ENCODE results near the gene FBXW12. TPM values are rescaled to one million over a fixed set of nuclear protein-coding genes. Genes with fewer than 3 reads are reported as not detected.
"Not testable (repeated sequence)": the region's sequence is repeated elsewhere in the genome, so short reads cannot be mapped to it uniquely, and the experiment has no call there.

FBXW12 gene
- polyA plus RNA-seq (2013, experiment 1 of 4): 0.87 TPM
- polyA plus RNA-seq (2013, experiment 2 of 4): 1.6 TPM
- polyA plus RNA-seq (2013, experiment 3 of 4): 1.0 TPM
- polyA plus RNA-seq (2013, experiment 4 of 4): 1.1 TPM

GRCh38 chr3:48371651-48372376 is at the start of gene FBXW12:
Gene FBXW12 (plus strand): TSS chr3:48372219. CDS start chr3:48372768, 549 bp downstream.
- no peak within 1 kb of the TSS for H3K27ac ChIP-seq (ENCODE audit: insufficient read depth, low read depth, low read length, poor library complexity, severe bottlenecking)
- H3K27me3 ChIP-seq (ENCODE audit: control insufficient read depth, insufficient read depth, low read length, poor library complexity, severe bottlenecking): no peaks in the 10 kb centered on the region
- no peaks in the 10 kb centered on the region for H3K36me3 ChIP-seq (ENCODE audit: control insufficient read depth, insufficient read depth, low read length)
- H3K4me3 ChIP-seq (ENCODE audit: insufficient read depth, low read depth, low read length): no peak within 1 kb of the TSS
- no peaks in the 10 kb centered on the region for H3K9me3 ChIP-seq (ENCODE audit: control insufficient read depth, low read length)
- peaks cover 5% of the 10 kb centered on the region for H3K4me1 ChIP-seq (ENCODE audit: control insufficient read depth, insufficient read depth, low read length)
- 91 to 94% methylated on average over 11 of the region's 11 CpGs for WGBS, 2 experiments

GRCh38 chr3:48331706-48332435 is 40.1 kb upstream of the FBXW12 start:
- WGBS, 2 experiments: 92 to 95% methylated on average over 10 of the region's 10 CpGs

GRCh38 chr3:48333346-48334245 is 38.4 kb upstream of the FBXW12 start, which contains the start of gene SPINK8:
Gene SPINK8 (minus strand): TSS chr3:48333661. CDS start chr3:48328341, 5,320 bp downstream.
- H3K27ac ChIP-seq (ENCODE audit: insufficient read depth, low read depth, low read length, poor library complexity, severe bottlenecking); H3K27me3 ChIP-seq (ENCODE audit: control insufficient read depth, insufficient read depth, low read length, poor library complexity, severe bottlenecking); H3K36me3 ChIP-seq (ENCODE audit: control insufficient read depth, insufficient read depth, low read length); H3K4me3 ChIP-seq (ENCODE audit: insufficient read depth, low read depth, low read length); H3K9me3 ChIP-seq (ENCODE audit: control insufficient read depth, low read length); H3K4me1 ChIP-seq (ENCODE audit: control insufficient read depth, insufficient read depth, low read length): not testable (repeated sequence)
- 84 to 86% methylated on average over 15 of the region's 15 CpGs for WGBS, 2 experiments

More at GRCh38 chr3:48331706-48332435, 40.1 kb upstream of the FBXW12 start:
- H3K4me3 ChIP-seq (ENCODE audit: insufficient read depth, low read depth, low read length); H3K4me1 ChIP-seq (ENCODE audit: control insufficient read depth, insufficient read depth, low read length); H3K9me3 ChIP-seq (ENCODE audit: control insufficient read depth, low read length); H3K27me3 ChIP-seq (ENCODE audit: control insufficient read depth, insufficient read depth, low read length, poor library complexity, severe bottlenecking); H3K27ac ChIP-seq (ENCODE audit: insufficient read depth, low read depth, low read length, poor library complexity, severe bottlenecking); H3K36me3 ChIP-seq (ENCODE audit: control insufficient read depth, insufficient read depth, low read length): not testable (repeated sequence)

GRCh38 chr3:48334605-48335004 is 37.4 kb upstream of the FBXW12 start:
- Histone ChIP-seq H3K27ac (ENCODE audit: insufficient read depth, low read depth, low read length, poor library complexity, severe bottlenecking) (no peak overlapping the region), H3K9me3 (ENCODE audit: control insufficient read depth, low read length) (no peaks in the 10 kb centered on the region), H3K36me3 (ENCODE audit: control insufficient read depth, insufficient read depth, low read length) (no peaks in the 10 kb centered on the region), H3K27me3 (ENCODE audit: control insufficient read depth, insufficient read depth, low read length, poor library complexity, severe bottlenecking) (no peaks in the 10 kb centered on the region), H3K4me1 (ENCODE audit: control insufficient read depth, insufficient read depth, low read length) (no peaks in the 10 kb centered on the region), H3K4me3 (ENCODE audit: insufficient read depth, low read depth, low read length) (no peak overlapping the region)
- WGBS, 2 experiments: 90 to 96% methylated on average over 3 of the region's 3 CpGs

GRCh38 chr3:48335286-48335685 is 36.7 kb upstream of the FBXW12 start:
- H3K27ac ChIP-seq (ENCODE audit: insufficient read depth, low read depth, low read length, poor library complexity, severe bottlenecking); H3K36me3 ChIP-seq (ENCODE audit: control insufficient read depth, insufficient read depth, low read length); H3K4me1 ChIP-seq (ENCODE audit: control insufficient read depth, insufficient read depth, low read length); H3K27me3 ChIP-seq (ENCODE audit: control insufficient read depth, insufficient read depth, low read length, poor library complexity, severe bottlenecking); H3K9me3 ChIP-seq (ENCODE audit: control insufficient read depth, low read length); H3K4me3 ChIP-seq (ENCODE audit: insufficient read depth, low read depth, low read length): not testable (repeated sequence)
- 93 to 95% methylated on average over 9 of the region's 9 CpGs for WGBS, 2 experiments

- not testable (repeated sequence) for H3K27ac ChIP-seq (ENCODE audit: insufficient read depth, low read depth, low read length, poor library complexity, severe bottlenecking); H3K27me3 ChIP-seq (ENCODE audit: control insufficient read depth, insufficient read depth, low read length, poor library complexity, severe bottlenecking); H3K9me3 ChIP-seq (ENCODE audit: control insufficient read depth, low read length); H3K4me1 ChIP-seq (ENCODE audit: control insufficient read depth, insufficient read depth, low read length); H3K36me3 ChIP-seq (ENCODE audit: control insufficient read depth, insufficient read depth, low read length); H3K4me3 ChIP-seq (ENCODE audit: insufficient read depth, low read depth, low read length)
- WGBS, 2 experiments: 88 to 92% methylated on average over 5 of the region's 5 CpGs
These were observed 34.5 kb upstream of the FBXW12 start for GRCh38 chr3:48337536-48337935.

- 90 to 93% methylated on average over 4 of the region's 4 CpGs for WGBS, 2 experiments
- no peak overlapping the region for H3K4me3 ChIP-seq (ENCODE audit: insufficient read depth, low read depth, low read length)
- H3K36me3 ChIP-seq (ENCODE audit: control insufficient read depth, insufficient read depth, low read length): no peaks in the 10 kb centered on the region
- H3K9me3 ChIP-seq (ENCODE audit: control insufficient read depth, low read length): no peaks in the 10 kb centered on the region
- no peaks in the 10 kb centered on the region for H3K27me3 ChIP-seq (ENCODE audit: control insufficient read depth, insufficient read depth, low read length, poor library complexity, severe bottlenecking)
- no peaks in the 10 kb centered on the region for H3K4me1 ChIP-seq (ENCODE audit: control insufficient read depth, insufficient read depth, low read length)
- H3K27ac ChIP-seq (ENCODE audit: insufficient read depth, low read depth, low read length, poor library complexity, severe bottlenecking): no peak overlapping the region
These were observed 33.4 kb upstream of the FBXW12 start for GRCh38 chr3:48338635-48339034.

- H3K27me3 ChIP-seq (ENCODE audit: control insufficient read depth, insufficient read depth, low read length, poor library complexity, severe bottlenecking): no peaks in the 10 kb centered on the region
- H3K4me1 ChIP-seq (ENCODE audit: control insufficient read depth, insufficient read depth, low read length): no peaks in the 10 kb centered on the region
- no peaks in the 10 kb centered on the region for H3K36me3 ChIP-seq (ENCODE audit: control insufficient read depth, insufficient read depth, low read length)
- H3K4me3 ChIP-seq (ENCODE audit: insufficient read depth, low read depth, low read length): no peak overlapping the region
- H3K9me3 ChIP-seq (ENCODE audit: control insufficient read depth, low read length): no peaks in the 10 kb centered on the region
- 95 to 96% methylated on average over 7 to 8 of the region's 8 CpGs for WGBS, 2 experiments
- no peak overlapping the region for H3K27ac ChIP-seq (ENCODE audit: insufficient read depth, low read depth, low read length, poor library complexity, severe bottlenecking)
These were observed 28.6 kb upstream of the FBXW12 start for GRCh38 chr3:48343432-48343831.

GRCh38 chr3:48344867-48345507 is 27.0 kb upstream of the FBXW12 start:
- no peak overlapping the region for H3K27ac ChIP-seq (ENCODE audit: insufficient read depth, low read depth, low read length, poor library complexity, severe bottlenecking)
- no peaks in the 10 kb centered on the region for H3K36me3 ChIP-seq (ENCODE audit: control insufficient read depth, insufficient read depth, low read length)
- no peaks in the 10 kb centered on the region for H3K4me1 ChIP-seq (ENCODE audit: control insufficient read depth, insufficient read depth, low read length)
- H3K27me3 ChIP-seq (ENCODE audit: control insufficient read depth, insufficient read depth, low read length, poor library complexity, severe bottlenecking): no peaks in the 10 kb centered on the region
- H3K9me3 ChIP-seq (ENCODE audit: control insufficient read depth, low read length): no peaks in the 10 kb centered on the region
- no peak overlapping the region for H3K4me3 ChIP-seq (ENCODE audit: insufficient read depth, low read depth, low read length)
- 63 to 72% methylated on average over 1 of the region's 1 CpG for WGBS, 2 experiments

Data from ectodermal cell (in vitro differentiated cells).